Fibroblast of villous mesenchyme (primary cell): ENCODE data around the gene COX4I2. TPM values are rescaled to one million over a fixed set of nuclear protein-coding genes. Genes with fewer than 3 reads are reported as not detected.

Experiments used
- DNase-seq: peaks from one replicate; pipeline ENCODE4 v3.0.0-alpha.2; 2010; ENCODE audit warnings: low read depth
- H3K4me3 ChIP-seq: 2 replicates; pipeline ENCODE4 v1.5.1; 2011; ENCODE audit warnings: low read depth, mild to moderate bottlenecking, low read length
- CTCF ChIP-seq: IDR thresholded peaks from 2 replicates; pipeline ENCODE4 v1.5.1; 2012; ENCODE audit warnings: low read depth, mild to moderate bottlenecking, low read length; ENCODE audit not compliant: insufficient read depth
- total RNA-seq: library from RNA; depleted of rRNA; stranded (reverse); fragments of >200 nt; gene quantifications from 2 replicates; pipeline ENCODE4 v1.2.3, GENCODE V29; 2012

The COX4I2 gene
- total RNA-seq, result not detected in 2 replicates

DNA sequence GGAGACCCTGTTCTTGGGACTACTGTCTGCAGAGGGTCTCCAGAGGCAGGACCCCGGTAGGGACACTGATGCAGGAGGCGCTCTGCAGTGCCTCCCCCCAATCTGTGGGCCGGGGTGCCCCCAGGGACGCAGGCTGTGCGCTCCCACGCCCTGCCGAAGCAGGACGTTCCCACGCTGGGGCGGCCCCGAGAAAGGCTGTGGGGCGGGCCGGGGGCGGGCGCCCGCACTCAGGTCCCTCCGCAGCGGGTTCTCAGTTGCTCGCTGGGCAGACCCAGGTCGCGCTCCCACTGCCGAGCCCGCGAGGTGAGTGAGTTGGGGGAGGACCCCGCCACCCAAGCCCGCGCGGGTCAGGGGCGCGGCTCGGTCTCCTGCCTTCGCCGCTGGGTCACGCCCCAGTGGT, at the start of gene COX4I2:
Gene COX4I2, plus strand, starts transcription at position 253 of the 400 bp plus-strand sequence. CDS start 1,106 bp downstream, outside the sequence.
- H3K4me3 ChIP-seq, result no peak within 1 kb of the TSS
- no peak for TF ChIP-seq CTCF
- DNase-seq, result no peak

DNA sequence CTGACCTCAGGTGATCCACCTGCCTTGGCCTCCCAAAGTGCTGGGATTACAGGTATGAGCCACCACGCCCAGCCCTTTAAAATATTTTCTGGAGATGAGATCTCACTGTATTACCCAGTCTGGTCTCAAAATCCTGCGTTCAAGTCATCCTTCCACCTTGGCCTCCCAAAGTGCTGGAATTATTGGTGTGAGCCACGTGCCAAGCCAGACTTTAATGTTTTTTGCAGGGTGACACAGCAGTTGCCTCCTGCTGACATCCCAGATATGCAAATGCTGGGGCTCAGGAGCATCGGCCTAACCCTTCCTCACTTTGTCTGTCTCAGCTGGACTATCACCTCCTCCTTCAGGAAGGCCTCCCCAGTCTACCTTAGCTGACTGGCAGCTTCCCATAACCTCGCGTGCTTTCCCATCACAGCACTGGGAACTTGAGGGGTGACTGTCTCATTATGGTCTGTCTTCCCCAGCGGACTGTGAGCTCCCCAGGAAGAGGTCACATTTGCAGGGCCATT, 46.9 kb upstream of the COX4I2 start:
- TF ChIP-seq CTCF, result no peak
- H3K4me3 ChIP-seq, result no peak overlapping the region
- no peak for DNase-seq

DNA sequence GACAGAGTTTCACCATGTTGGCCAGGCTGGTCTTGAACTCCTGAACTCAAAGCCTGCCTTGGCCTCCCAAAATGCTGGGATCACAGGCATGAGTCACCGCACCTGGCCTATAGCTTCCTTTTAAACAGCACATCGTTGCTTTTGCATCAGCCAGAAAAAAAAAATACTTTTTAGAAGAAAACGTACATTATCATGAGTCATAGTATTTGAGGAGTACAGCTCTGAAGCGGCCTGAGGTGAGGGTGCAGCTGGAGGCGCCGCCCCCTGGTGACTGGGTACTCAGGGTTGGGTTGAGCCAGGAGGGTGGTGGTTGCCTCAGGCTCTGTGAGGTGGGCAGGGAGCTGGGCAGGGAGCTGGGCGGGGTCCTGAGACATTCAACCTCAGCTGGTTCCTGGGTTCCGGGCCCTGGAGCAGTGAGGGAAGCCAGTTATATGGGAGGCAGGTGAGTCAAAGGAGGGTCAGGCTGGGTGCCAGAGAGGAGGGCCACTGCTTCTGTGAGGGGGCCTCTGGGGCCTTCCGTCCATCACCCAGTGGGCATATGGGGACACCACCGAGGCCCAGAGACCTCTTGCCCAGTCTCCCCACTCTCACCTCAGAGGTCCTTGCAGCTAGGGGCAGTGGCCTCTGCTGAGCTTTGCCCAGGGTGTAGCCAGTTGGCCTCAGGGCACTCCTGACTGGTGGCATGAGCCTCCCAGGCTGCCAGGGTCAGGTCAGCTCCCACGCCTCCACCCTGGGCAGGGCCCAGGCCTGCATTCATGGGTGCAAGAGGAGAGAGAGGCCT, 44.3 kb upstream of the COX4I2 start:
- TF ChIP-seq CTCF, result no peak
- peak; percentile 81 for DNase-seq
- no peak overlapping the region for H3K4me3 ChIP-seq

DNA sequence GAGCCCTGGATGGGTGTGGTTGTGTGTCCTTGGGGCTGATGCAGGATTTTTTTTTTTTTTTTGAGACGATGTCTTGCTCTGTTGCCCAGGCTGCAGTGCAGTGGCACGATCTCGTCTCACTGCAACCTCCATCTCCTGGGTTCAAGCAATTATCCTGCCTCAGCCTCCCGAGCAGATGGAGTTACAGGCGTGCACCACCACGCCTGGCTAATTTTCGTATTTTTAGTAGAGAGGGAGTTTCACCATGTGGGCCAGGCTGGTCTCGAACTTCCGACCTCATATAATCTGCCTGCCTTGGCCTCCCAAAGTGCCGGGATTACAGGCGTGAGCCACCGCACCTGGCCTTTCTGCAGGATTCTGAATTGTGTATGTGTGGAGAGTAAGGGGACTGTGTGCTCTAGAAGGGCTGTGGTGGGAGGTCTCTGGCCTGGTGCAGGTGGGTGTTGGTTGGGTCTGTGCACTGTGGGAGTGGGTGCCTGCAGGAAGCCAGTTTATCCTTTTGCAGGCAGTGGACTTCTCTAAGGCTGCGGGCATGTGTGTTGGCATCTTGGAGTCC, 43.6 kb upstream of the COX4I2 start:
- no peak for DNase-seq
- no peak overlapping the region for H3K4me3 ChIP-seq
- no peak for TF ChIP-seq CTCF

DNA sequence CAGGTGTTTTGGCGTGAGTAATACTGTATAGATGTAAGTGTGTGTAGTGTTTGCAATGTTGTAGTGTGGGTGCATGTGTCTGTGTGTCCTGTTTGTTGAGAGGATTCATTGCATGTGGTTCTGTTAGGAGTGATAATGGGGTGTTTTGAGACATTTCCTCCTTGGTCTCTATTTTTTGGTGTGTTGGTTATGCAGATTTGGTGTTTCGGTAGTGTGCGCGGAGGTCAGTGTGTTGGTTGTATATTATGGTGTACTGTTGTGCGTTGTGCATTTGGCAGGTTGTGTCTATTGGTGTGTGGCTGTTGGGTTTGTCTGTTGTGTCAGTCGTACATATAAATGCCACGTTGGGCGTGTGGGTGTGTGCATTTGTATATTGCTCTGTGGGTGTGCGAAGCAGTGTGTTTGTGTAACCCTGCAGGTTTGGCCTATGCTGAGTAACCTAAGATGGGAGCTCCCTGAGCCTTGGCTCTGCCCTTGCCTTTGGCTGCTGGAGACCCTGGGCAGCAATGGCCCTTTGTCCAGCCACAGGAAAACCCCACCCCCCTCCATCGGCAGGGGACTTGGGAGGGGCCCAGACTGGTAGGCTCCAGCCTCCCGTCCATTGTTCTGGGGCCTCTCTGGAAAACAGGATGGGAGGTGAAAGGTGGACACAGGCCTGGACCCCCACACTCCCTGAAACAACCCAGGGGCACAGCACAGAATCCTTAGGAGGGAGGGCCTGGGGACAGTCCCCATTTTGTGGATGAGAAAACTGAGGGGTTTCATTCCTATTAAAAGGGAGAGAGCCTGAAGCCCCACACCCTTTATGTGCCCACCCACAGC, 42.9 kb upstream of the COX4I2 start:
- no peak for TF ChIP-seq CTCF
- H3K4me3 ChIP-seq, result no peak overlapping the region
- DNase-seq, result no peak

- DNase-seq, result no peak
- TF ChIP-seq CTCF, result no peak
- no peak overlapping the region for H3K4me3 ChIP-seq
Measured at GRCh38 chr20:31595380-31595653, 42.4 kb upstream of the COX4I2 start.
